ENCODE measurements around the gene PRDX1. TPM values are rescaled to one million over a fixed set of nuclear protein-coding genes. Genes with fewer than 3 reads are reported as not detected.

Gene PRDX1
- total and polyA plus RNA-seq, 2 of the 13 experiments (the other 11 are each of a cell fraction or from before 2014, with no cell fraction given): 761 to 1,898 TPM

- no peak for TF ChIP-seq ARNTL (CRISPR knock-in tag; IDR thresholded peaks at IDR 0.05)
- TF ChIP-seq ZBTB38 (CRISPR knock-in tag; IDR thresholded peaks at IDR 0.05): peak; percentile 79; the same call in 1 of the 2 replicates
- no peak for TF ChIP-seq LCORL (IDR thresholded peaks at IDR 0.05)
- TF ChIP-seq LCORL (CRISPR knock-in tag; IDR thresholded peaks at IDR 0.05): peak; percentile 28; the same call in 1 of the 2 replicates
- no peak for TF ChIP-seq SUZ12 (IDR thresholded peaks at IDR 0.05; ENCODE audit: low read depth, low read length)
- TF ChIP-seq HMGA1 (CRISPR knock-in tag; conservative IDR thresholded peaks at IDR 0.05): no peak
- TF ChIP-seq PAWR (CRISPR knock-in tag; IDR thresholded peaks at IDR 0.05; ENCODE audit: borderline replicate concordance): no peak
- TF ChIP-seq, protein P1, sequence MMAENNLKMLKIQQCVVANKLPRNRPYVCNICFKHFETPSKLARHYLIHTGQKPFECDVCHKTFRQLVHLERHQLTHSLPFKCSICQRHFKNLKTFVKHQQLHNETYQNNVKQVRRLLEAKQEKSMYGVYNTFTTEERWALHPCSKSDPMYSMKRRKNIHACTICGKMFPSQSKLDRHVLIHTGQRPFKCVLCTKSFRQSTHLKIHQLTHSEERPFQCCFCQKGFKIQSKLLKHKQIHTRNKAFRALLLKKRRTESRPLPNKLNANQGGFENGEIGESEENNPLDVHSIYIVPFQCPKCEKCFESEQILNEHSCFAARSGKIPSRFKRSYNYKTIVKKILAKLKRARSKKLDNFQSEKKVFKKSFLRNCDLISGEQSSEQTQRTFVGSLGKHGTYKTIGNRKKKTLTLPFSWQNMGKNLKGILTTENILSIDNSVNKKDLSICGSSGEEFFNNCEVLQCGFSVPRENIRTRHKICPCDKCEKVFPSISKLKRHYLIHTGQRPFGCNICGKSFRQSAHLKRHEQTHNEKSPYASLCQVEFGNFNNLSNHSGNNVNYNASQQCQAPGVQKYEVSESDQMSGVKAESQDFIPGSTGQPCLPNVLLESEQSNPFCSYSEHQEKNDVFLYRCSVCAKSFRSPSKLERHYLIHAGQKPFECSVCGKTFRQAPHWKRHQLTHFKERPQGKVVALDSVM (CRISPR knock-in tag; IDR thresholded peaks at IDR 0.05): 0 out of 2 replicates have a peak, but pooled peaks have one; percentile 24
- TF ChIP-seq MAFF (IDR thresholded peaks at IDR 0.05; ENCODE audit: low read depth, low read length): 0 out of 2 replicates have a peak, but pooled peaks have one; percentile 41
- no peak for TF ChIP-seq GABPA (IDR thresholded peaks at IDR 0.05; ENCODE audit: low read depth, low read length)
- TF ChIP-seq GABPA (CRISPR knock-in tag; IDR thresholded peaks at IDR 0.05; ENCODE audit: low read depth): 0 out of 2 replicates have a peak, but pooled peaks have one; percentile 22
- TF ChIP-seq ZBTB33 (CRISPR knock-in tag; IDR thresholded peaks at IDR 0.05): peak; percentile 71; the same call in 1 of the 2 replicates
- TF ChIP-seq SAP130 (CRISPR knock-in tag; IDR thresholded peaks at IDR 0.05; ENCODE audit: low read depth): peak; percentile 72
- 0 out of 2 replicates have a peak, but pooled peaks have one; percentile 66 for TF ChIP-seq SIN3A (IDR thresholded peaks at IDR 0.05; ENCODE audit: borderline replicate concordance, low read depth, low read length)
- no peak for TF ChIP-seq ZNF615 (CRISPR knock-in tag; IDR thresholded peaks at IDR 0.05; ENCODE audit: borderline replicate concordance)
- no peak for TF ChIP-seq ARHGAP35 (CRISPR knock-in tag; IDR thresholded peaks at IDR 0.05; ENCODE audit: borderline replicate concordance)
- peak in 1 of 2 experiments; percentile 28; a peak in 1 of 4 replicates for TF ChIP-seq MAFK (conservative IDR thresholded peaks at IDR 0.05 in 1 of 2, IDR thresholded peaks at IDR 0.05 in 1 of 2; ENCODE audit: low read length in 2 of 2)
- TF ChIP-seq ARID4A (CRISPR knock-in tag; IDR thresholded peaks at IDR 0.05; ENCODE audit: borderline replicate concordance): peak; percentile 36; the same call in 1 of the 2 replicates
- peak; percentile 82 for TF ChIP-seq ZNF121 (CRISPR knock-in tag; IDR thresholded peaks at IDR 0.05)
- TF ChIP-seq, protein P2, sequence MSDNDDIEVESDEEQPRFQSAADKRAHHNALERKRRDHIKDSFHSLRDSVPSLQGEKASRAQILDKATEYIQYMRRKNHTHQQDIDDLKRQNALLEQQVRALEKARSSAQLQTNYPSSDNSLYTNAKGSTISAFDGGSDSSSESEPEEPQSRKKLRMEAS (IDR thresholded peaks at IDR 0.05): peak; percentile 32; the same call in 1 of the 2 replicates
- peak; percentile 42 for TF ChIP-seq TEAD3 (CRISPR knock-in tag; optimal IDR thresholded peaks at IDR 0.05; ENCODE audit: borderline replicate concordance)
- TF ChIP-seq MXI1 (IDR thresholded peaks at IDR 0.05; ENCODE audit: borderline replicate concordance, low read depth, low read length): 0 out of 3 replicates have a peak, but pooled peaks have one; percentile 21
Observed at GRCh38 chr1:45543581-45544417, 22.1 kb upstream of the PRDX1 start (continued).

All from HepG2 (cell line).